Loucy (cell line): ENCODE results near the gene LSR.

Source experiments
- H2AFZ ChIP-seq: fragments of 200-600 bp; sonication (generic); 2 replicates; pipeline ENCODE4 v1.6.0; 2016; ENCODE audit warnings: antibody characterized with exemption, mild to moderate bottlenecking, low read length, moderate library complexity
- H3F3A ChIP-seq: fragments of 200-600 bp; 2 replicates; pipeline ENCODE4 v1.6.0; 2016; ENCODE audit warnings: antibody characterized with exemption, low read depth, mild to moderate bottlenecking
- H3K27me3 ChIP-seq: fragments of 200-600 bp; sonication (generic); 2 replicates; pipeline ENCODE4 v1.6.1; 2014; ENCODE audit warnings: low read length, mild to moderate bottlenecking; ENCODE audit not compliant: insufficient read depth, poor library complexity, severe bottlenecking
- H3K36me3 ChIP-seq: fragments of 200-600 bp; sonication (generic); 2 replicates; pipeline ENCODE4 v1.6.1; 2016; ENCODE audit warnings: low read length; ENCODE audit not compliant: insufficient read depth
- H3K4me1 ChIP-seq: fragments of 200-600 bp; sonication (generic); 2 replicates; pipeline ENCODE4 v1.5.1; 2014; ENCODE audit warnings: low read length, mild to moderate bottlenecking; ENCODE audit not compliant: insufficient read depth, poor library complexity, severe bottlenecking
- H3K4me2 ChIP-seq: fragments of 200-600 bp; sonication (generic); 2 replicates; pipeline ENCODE4 v1.6.0; 2014; ENCODE audit warnings: antibody characterized with exemption, low read length, low read depth, mild to moderate bottlenecking; ENCODE audit not compliant: poor library complexity, severe bottlenecking
- H3K4me3 ChIP-seq: fragments of 200-600 bp; sonication (generic); 2 replicates; pipeline ENCODE4 v1.5.1; 2014; ENCODE audit warnings: low read length, mild to moderate bottlenecking, mixed read lengths; ENCODE audit not compliant: poor library complexity, severe bottlenecking
- H3K79me2 ChIP-seq: fragments of 200-600 bp; sonication (generic); 2 replicates; pipeline ENCODE4 v1.6.1; 2014; ENCODE audit warnings: low read length; ENCODE audit not compliant: insufficient read depth
- H3K9ac ChIP-seq: fragments of 200-600 bp; sonication (generic); 2 replicates; pipeline ENCODE4 v1.6.0; 2014; ENCODE audit warnings: mild to moderate bottlenecking, low read depth, low read length, moderate library complexity; ENCODE audit not compliant: poor library complexity, severe bottlenecking
- H3K9me2 ChIP-seq: fragments of 200-600 bp; sonication (generic); replicated peaks from 2 replicates; pipeline ENCODE4 v1.6.1; 2016; ENCODE audit warnings: low read depth, low read length, mixed read lengths
- H3K9me3 ChIP-seq: fragments of 200-600 bp; sonication (generic); 2 replicates; pipeline ENCODE4 v1.6.1; 2014; ENCODE audit warnings: mild to moderate bottlenecking, antibody characterized with exemption, low read length, low read depth; ENCODE audit not compliant: insufficient read depth
- H4K20me1 ChIP-seq: fragments of 200-600 bp; sonication (generic); 2 replicates; pipeline ENCODE4 v1.6.0; 2014; ENCODE audit warnings: antibody characterized with exemption, low read length, mild to moderate bottlenecking; ENCODE audit not compliant: insufficient read depth, poor library complexity, severe bottlenecking
- EZH2phosphoT487 ChIP-seq: fragments of 200-600 bp; IDR thresholded peaks from 2 replicates; pipeline ENCODE4 v1.6.1; 2018; ENCODE audit warnings: antibody characterized with exemption, mild to moderate bottlenecking, moderate library complexity, borderline replicate concordance
- TF ChIP-seq, protein P1 (sequence below): fragments of 200-600 bp; sonication (generic); conservative IDR thresholded peaks from 2 replicates; pipeline ENCODE4 v1.5.1; 2014; ENCODE audit warnings: mild to moderate bottlenecking, antibody characterized with exemption, low read length

LSR gene

DNA sequence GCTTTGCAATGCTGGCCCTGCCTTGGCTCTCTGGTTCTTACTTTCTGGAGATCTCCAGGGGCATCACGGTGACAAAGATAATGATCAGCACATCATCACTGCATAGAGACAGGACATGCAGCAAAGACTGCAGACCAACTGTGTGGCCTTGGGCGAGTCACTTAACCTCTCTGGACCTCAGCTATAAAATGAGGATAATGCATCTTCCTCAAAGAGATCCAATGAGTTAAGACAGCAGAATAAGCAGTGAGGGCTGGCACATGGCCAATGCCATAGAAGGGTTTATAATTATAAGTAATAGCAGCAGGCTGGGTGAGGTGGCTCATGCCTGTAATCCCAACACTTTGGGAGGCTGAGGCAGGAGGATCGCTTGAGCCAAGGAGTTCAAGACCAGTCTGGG, 45.5 kb downstream of the LSR start:
- Histone ChIP-seq H3K36me3 (no peaks in the 10 kb centered on the region), H4K20me1 (no peaks in the 10 kb centered on the region), H3K4me1 (no peaks in the 10 kb centered on the region), H3K27me3 (no peaks in the 10 kb centered on the region), H3K4me2 (no peak overlapping the region), H3K9me2 (no peaks in the 10 kb centered on the region), H2AFZ (no peak overlapping the region), H3K4me3 (no peak overlapping the region), H3K9ac (no peak overlapping the region), H3K9me3 (no peaks in the 10 kb centered on the region), H3F3A (no peaks in the 10 kb centered on the region), H3K79me2 (no peaks in the 10 kb centered on the region)
- TF ChIP-seq, protein P1, sequence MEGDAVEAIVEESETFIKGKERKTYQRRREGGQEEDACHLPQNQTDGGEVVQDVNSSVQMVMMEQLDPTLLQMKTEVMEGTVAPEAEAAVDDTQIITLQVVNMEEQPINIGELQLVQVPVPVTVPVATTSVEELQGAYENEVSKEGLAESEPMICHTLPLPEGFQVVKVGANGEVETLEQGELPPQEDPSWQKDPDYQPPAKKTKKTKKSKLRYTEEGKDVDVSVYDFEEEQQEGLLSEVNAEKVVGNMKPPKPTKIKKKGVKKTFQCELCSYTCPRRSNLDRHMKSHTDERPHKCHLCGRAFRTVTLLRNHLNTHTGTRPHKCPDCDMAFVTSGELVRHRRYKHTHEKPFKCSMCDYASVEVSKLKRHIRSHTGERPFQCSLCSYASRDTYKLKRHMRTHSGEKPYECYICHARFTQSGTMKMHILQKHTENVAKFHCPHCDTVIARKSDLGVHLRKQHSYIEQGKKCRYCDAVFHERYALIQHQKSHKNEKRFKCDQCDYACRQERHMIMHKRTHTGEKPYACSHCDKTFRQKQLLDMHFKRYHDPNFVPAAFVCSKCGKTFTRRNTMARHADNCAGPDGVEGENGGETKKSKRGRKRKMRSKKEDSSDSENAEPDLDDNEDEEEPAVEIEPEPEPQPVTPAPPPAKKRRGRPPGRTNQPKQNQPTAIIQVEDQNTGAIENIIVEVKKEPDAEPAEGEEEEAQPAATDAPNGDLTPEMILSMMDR, result no peak
- TF ChIP-seq EZH2phosphoT487, result no peak

DNA sequence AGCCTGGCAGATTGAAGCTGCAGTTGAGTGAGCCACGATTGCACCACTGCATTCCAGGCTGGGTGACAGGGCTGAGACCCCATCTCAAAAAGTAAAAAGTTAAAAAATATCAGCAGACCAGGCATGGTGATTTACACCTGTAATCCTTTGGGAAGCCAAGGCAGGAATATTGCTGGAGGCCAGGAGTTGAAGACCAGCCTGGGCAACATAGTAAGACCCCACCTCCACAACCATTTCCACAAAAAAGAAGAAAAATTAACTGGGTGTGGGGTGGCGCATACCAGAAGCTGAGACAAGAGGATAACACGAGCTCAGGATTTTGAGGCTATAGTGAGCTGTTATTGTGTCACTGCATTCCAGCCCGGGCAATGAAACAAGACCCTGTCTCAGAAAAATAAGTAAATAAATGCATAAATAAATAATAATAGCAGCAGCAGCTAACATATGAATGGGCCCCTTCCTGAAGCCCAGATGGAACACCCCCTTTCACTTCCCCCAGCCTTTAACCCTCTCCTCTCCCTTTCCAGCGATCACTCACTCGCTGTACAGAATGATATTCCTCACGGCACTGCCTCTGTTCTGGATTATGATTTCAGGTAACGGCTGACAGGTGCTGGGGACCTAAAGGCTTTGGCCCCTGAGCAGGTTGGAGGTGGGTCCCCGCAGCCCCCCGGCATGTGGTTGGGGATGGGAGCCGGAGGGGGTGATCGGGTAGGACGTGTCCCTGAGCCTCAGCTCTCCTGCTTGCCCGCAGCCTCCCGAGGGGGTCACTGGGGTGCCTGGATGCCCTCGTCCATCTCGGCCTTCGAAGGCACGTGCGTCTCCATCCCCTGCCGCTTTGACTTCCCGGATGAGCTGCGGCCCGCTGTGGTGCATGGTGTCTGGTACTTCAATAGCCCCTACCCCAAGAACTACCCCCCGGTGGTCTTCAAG, 46.3 kb downstream of the LSR start:
- H3K79me2 ChIP-seq, result no peaks in the 10 kb centered on the region
- H3K9me2 ChIP-seq, result no peaks in the 10 kb centered on the region
- H3K4me3 ChIP-seq, result no peak overlapping the region
- no peak overlapping the region for H3K4me2 ChIP-seq
- H2AFZ ChIP-seq, result no peak overlapping the region
- no peaks in the 10 kb centered on the region for H3F3A ChIP-seq
- H3K27me3 ChIP-seq, result no peaks in the 10 kb centered on the region
- H3K9me3 ChIP-seq, result no peaks in the 10 kb centered on the region
- H3K9ac ChIP-seq, result no peak overlapping the region
- no peaks in the 10 kb centered on the region for H3K36me3 ChIP-seq
- TF ChIP-seq EZH2phosphoT487, result no peak
- TF ChIP-seq, protein P1, result no peak
- H3K4me1 ChIP-seq, result no peaks in the 10 kb centered on the region
- H4K20me1 ChIP-seq, result no peaks in the 10 kb centered on the region

DNA sequence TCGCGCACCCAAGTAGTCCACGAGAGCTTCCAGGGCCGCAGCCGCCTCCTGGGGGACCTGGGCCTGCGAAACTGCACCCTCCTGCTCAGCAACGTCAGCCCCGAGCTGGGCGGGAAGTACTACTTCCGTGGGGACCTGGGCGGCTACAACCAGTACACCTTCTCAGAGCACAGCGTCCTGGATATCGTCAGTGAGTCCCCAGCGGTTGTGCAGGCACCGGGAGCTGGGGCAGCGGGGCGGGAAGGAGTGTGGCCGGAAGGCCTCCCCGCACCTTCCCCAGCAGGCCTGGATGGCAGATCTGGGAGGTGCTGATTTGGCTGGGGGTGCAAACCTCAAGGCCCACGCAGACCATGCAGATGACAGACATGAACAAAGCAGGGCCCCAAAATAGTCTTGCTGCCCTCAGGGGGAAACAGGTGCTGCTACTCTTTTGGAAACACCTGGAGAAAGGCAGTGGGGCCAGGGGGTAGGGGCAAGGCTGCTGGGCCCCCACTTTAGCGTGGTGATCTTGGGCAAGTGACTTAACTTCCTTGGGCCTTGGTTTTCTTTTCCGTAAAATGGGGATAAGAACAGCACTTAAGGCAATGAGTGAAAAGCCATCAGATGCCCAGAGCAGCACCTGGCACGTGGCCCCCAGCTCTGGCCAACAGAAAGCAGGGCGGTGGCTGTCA, 47.1 kb downstream of the LSR start:
- Histone ChIP-seq H2AFZ (peak overlapping the region; percentile 45; the same call in 1 of the 2 replicates), H3K9me2 (no peaks in the 10 kb centered on the region), H3K79me2 (no peaks in the 10 kb centered on the region), H3K9me3 (no peaks in the 10 kb centered on the region), H3K4me3 (no peak overlapping the region), H3K27me3 (no peaks in the 10 kb centered on the region), H3K4me1 (no peaks in the 10 kb centered on the region), H3K36me3 (no peaks in the 10 kb centered on the region), H3K9ac (no peak overlapping the region), H4K20me1 (no peaks in the 10 kb centered on the region), H3F3A (no peaks in the 10 kb centered on the region), H3K4me2 (no peak overlapping the region)
- TF ChIP-seq, protein P1, result no peak
- no peak for TF ChIP-seq EZH2phosphoT487
